Gastrocnemius medialis (tissue), 4 donors: Measurements from ENCODE around the gene EGFL6. TPM values are rescaled to one million over a fixed set of nuclear protein-coding genes. Genes with fewer than 3 reads are reported as not detected.

ENCODE experiments used
- ATAC-seq, 2 donors: fragments of 150-250 bp; one replicate each; pipeline ENCODE4 v1.9.1; 2016
- DNase-seq, 2 donors: peaks; one replicate each; pipeline ENCODE4 v3.0.0-alpha.2; 2019
- H3K27ac ChIP-seq, 4 donors: fragments of 200-600 bp; sonication (generic); 1 replicate in 1 of 4; 2 replicates in 3 of 4; pipeline ENCODE4 v1.5.1; 2016 to 2018; ENCODE audit warnings: mild to moderate bottlenecking in 2 of 4, moderate library complexity in 1 of 4
- H3K27me3 ChIP-seq, 3 donors: fragments of 200-600 bp; sonication (generic) in 2 of 3; 1 replicate in 1 of 3; 2 replicates in 2 of 3; pipeline versions ENCODE4 v1.5.1 to v1.6.0; 2016 to 2019; ENCODE audit warnings: mild to moderate bottlenecking in 1 of 3, moderate library complexity in 1 of 3
- H3K36me3 ChIP-seq, 2 donors: fragments of 200-600 bp; sonication (generic) in 1 of 2; one replicate each; pipeline ENCODE4 v1.5.1; 2017 to 2018
- H3K4me1 ChIP-seq, 2 donors: fragments of 200-600 bp; sonication (generic) in 1 of 2; one replicate each; pipeline ENCODE4 v1.5.1; 2016 to 2017; ENCODE audit warnings: mild to moderate bottlenecking in 2 of 2
- H3K4me3 ChIP-seq, 4 donors: fragments of 200-600 bp; sonication (generic) in 3 of 4; 1 replicate in 1 of 4; 2 replicates in 3 of 4; pipeline ENCODE4 v1.5.1; 2016 to 2019; ENCODE audit warnings: mild to moderate bottlenecking in 2 of 4
- H3K9me3 ChIP-seq, 3 donors: fragments of 200-600 bp; sonication (generic) in 2 of 3; 1 replicate in 1 of 3; 2 replicates in 2 of 3; pipeline ENCODE4 v1.5.1; 2016 to 2019
- POLR2A ChIP-seq, 2 donors: fragments of 450-650 bp; IDR thresholded peaks; one replicate each; pipeline ENCODE4 v1.6.1; 2017; ENCODE audit warnings: antibody characterized with exemption in 2 of 2, mild to moderate bottlenecking in 2 of 2, moderate library complexity in 2 of 2
- in situ Hi-C, 4 donors: fragments of 200-750 bp; cut with MboI; loops; one replicate each; pipeline versions ENCODE4 v1.15.0 to v1.8.0; 2017; ENCODE audit warnings: low sequenced_read_pairs in 4 of 4
- intact Hi-C: fragments of 100-400 bp; cut with DNase I; formaldehyde crosslinking; loops from one replicate; pipeline ENCODE4 v1.15.1; 2023; ENCODE audit warnings: low total_unique reads
- total RNA-seq, 4 donors: library from RNA; depleted of rRNA; stranded (reverse); fragments of >200 nt; gene quantifications; one replicate each; pipeline versions ENCODE4 v1.1.0 to v1.2.3, GENCODE V29; 2016
- TF ChIP-seq, protein P1 (sequence below), 5 experiments: fragments of 450-650 bp in 3 of 5; fragments of 200-600 bp in 2 of 5; sonication (generic) in 2 of 5; IDR thresholded peaks in 4 of 5; conservative IDR thresholded peaks in 1 of 5; 1 replicate in 4 of 5; 2 replicates in 1 of 5; pipeline ENCODE4 v1.5.1; 2016 to 2019; ENCODE audit warnings: antibody characterized with exemption in 5 of 5, mild to moderate bottlenecking in 3 of 5, moderate library complexity in 3 of 5

EGFL6 gene
- total RNA-seq, 4 donors from 2014 or later, result 0.09 TPM; not detected in 3

DNA sequence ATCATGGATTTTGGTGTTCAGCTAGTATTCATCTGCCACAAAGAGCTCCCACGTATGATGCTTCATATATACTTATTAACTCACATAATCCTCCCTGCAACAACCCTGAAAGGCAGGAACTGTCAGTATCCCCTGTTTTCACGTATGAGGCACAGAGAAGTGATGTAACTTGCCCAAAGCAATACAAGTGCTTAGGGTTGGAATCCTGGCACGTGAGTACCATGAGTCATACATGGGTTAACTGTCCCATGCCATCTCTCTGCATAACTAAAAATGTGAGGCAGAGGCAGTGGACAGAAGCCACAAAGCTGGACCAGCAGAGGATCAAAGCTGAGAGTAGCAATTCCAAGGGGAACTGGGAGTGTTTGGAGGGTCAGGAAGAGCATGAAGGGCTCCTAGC lies 35.7 kb upstream of the EGFL6 start:
- in situ Hi-C loops (no loop called here), intact Hi-C loops (no loop called here)
- ATAC-seq (no peak), DNase-seq (no peak)
- peaks cover 0 to 3% (median 0%) of the 10 kb centered on the region in 3 donors for H3K27me3 ChIP-seq
- H3K4me1 ChIP-seq, result no peaks in the 10 kb centered on the region
- H3K4me3 ChIP-seq, result no peak overlapping the region
- no peak overlapping the region for H3K27ac ChIP-seq
- no peaks in the 10 kb centered on the region for H3K9me3 ChIP-seq
- TF ChIP-seq, protein P1, sequence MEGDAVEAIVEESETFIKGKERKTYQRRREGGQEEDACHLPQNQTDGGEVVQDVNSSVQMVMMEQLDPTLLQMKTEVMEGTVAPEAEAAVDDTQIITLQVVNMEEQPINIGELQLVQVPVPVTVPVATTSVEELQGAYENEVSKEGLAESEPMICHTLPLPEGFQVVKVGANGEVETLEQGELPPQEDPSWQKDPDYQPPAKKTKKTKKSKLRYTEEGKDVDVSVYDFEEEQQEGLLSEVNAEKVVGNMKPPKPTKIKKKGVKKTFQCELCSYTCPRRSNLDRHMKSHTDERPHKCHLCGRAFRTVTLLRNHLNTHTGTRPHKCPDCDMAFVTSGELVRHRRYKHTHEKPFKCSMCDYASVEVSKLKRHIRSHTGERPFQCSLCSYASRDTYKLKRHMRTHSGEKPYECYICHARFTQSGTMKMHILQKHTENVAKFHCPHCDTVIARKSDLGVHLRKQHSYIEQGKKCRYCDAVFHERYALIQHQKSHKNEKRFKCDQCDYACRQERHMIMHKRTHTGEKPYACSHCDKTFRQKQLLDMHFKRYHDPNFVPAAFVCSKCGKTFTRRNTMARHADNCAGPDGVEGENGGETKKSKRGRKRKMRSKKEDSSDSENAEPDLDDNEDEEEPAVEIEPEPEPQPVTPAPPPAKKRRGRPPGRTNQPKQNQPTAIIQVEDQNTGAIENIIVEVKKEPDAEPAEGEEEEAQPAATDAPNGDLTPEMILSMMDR (IDR thresholded peaks at IDR 0.05 in 4 of 5, conservative IDR thresholded peaks at IDR 0.05 in 1 of 5), result no peak
- TF ChIP-seq POLR2A (IDR thresholded peaks at IDR 0.05), result no peak
- no peaks in the 10 kb centered on the region for H3K36me3 ChIP-seq

DNA sequence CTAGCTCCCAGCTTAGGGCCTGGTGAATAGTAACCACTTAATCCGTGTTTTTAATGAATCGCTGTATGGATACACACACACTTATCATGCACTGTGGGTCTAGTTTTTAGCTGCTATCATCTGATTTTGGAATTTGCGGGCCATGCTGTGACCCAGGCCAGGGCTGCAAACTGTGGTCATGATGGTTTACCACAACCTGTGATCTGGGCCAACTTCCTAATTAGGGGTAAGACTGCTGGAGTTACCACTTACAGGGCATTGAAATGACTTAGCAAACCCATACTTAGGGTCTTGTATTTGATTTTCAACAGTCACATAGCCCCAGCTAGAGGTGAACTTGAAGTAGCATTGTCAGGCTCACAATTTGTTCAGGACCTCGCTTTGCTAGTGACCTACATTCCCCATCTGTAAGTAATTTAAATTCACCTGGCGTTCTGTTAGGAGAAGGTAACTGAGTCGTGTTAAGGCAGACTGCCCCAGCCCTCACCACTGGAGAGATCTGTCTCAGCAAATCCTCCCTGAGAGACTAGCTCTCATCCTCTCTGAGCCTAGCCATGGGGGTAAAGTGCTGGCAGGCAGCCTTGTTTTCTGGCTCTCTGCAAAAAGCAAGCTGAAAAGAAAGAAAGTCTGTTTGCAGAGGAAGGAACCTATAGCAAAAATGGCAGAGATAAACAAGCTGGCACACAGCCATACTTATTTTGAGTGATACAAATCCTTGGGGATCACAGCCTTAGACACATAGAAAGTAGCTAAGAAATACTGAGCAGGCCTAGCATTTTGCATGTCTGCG lies 33.8 kb upstream of the EGFL6 start:
- no peak overlapping the region for H3K4me3 ChIP-seq
- in situ Hi-C loops (no loop called here), intact Hi-C loops (no loop called here)
- no peak for ATAC-seq
- no peak overlapping the region for H3K27ac ChIP-seq
- H3K27me3 ChIP-seq, result no peaks in the 10 kb centered on the region
- no peaks in the 10 kb centered on the region for H3K36me3 ChIP-seq
- H3K4me1 ChIP-seq, result no peaks in the 10 kb centered on the region
- no peaks in the 10 kb centered on the region for H3K9me3 ChIP-seq
- DNase-seq, result no peak
- TF ChIP-seq, protein P1 (IDR thresholded peaks at IDR 0.05 in 4 of 5, conservative IDR thresholded peaks at IDR 0.05 in 1 of 5), result no peak
- no peak for TF ChIP-seq POLR2A (IDR thresholded peaks at IDR 0.05)

DNA sequence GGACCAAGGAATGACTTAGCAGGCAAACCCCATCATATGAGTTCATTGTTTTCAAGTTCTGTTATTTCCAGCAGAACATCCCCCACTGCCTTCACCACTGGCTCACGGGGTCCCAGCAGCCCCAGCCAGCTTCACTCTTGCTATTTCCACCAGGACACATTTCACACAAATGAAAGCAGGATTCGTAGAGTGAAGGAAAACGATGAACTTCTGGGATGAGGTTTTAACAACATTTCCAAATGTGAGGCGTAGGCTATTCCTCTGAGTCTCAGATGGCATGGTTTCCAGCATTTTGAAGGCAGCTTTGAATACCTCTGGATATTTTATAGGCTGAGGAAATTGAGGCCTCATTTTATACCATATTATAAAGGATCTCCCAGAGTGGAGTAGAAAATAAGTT lies 32.9 kb upstream of the EGFL6 start:
- H3K27me3 ChIP-seq, result no peaks in the 10 kb centered on the region
- no peak overlapping the region for H3K27ac ChIP-seq
- ATAC-seq (no peak), DNase-seq (no peak)
- no peaks in the 10 kb centered on the region for H3K9me3 ChIP-seq
- TF ChIP-seq, protein P1 (IDR thresholded peaks at IDR 0.05 in 4 of 5, conservative IDR thresholded peaks at IDR 0.05 in 1 of 5), result no peak
- no peak for TF ChIP-seq POLR2A (IDR thresholded peaks at IDR 0.05)
- H3K4me3 ChIP-seq, result no peak overlapping the region
- in situ Hi-C loops (no loop called here), intact Hi-C loops (no loop called here)
- H3K4me1 ChIP-seq, result no peaks in the 10 kb centered on the region
- no peaks in the 10 kb centered on the region for H3K36me3 ChIP-seq

DNA sequence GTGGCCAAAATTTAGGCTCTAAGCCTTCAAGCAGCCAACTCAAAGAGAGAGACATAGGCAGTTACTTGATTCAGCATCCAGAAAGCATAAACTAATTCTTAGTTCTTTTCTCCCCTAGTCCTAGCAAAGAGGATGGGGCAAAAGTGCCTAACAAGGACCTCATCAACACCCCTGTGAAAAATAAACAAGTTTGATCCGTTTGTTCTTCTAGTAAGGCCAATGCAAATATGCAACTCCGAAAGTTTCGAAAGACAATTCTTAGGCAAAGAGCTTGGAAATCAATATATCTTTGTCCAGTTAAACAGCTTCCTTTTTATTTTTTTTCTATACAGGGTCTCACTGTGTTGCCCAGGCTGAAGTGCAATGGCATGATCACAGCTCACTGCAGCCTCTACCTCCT lies 31.0 kb upstream of the EGFL6 start:
- ATAC-seq, result no peak
- no peak for TF ChIP-seq POLR2A (IDR thresholded peaks at IDR 0.05)
- TF ChIP-seq, protein P1 (IDR thresholded peaks at IDR 0.05 in 4 of 5, conservative IDR thresholded peaks at IDR 0.05 in 1 of 5), result no peak
- H3K4me3 ChIP-seq, result no peak overlapping the region
- H3K9me3 ChIP-seq, result no peaks in the 10 kb centered on the region
- no peak overlapping the region for H3K27ac ChIP-seq
- no peaks in the 10 kb centered on the region for H3K4me1 ChIP-seq
- no peaks in the 10 kb centered on the region for H3K27me3 ChIP-seq
- H3K36me3 ChIP-seq, result no peaks in the 10 kb centered on the region
- in situ Hi-C loops, result no loop called here
- DNase-seq, result no peak
- intact Hi-C loops, result no loop called here
